HFFc6 (cell line): ENCODE results near the gene LYZL6. TPM values are rescaled to one million over a fixed set of nuclear protein-coding genes. Genes with fewer than 3 reads are reported as not detected.
"Not testable (repeated sequence)": the region's sequence is repeated elsewhere in the genome, so short reads cannot be mapped to it uniquely, and the experiment has no call there.

Experiments
- DNase-seq: peaks from one replicate; pipeline ENCODE4 v3.0.0-alpha.2; 2018
- H3K27ac Mint-ChIP-seq: 2 replicates; pipeline ENCODE4 v1.8.0; 2020; ENCODE audit warnings: mild to moderate bottlenecking, mixed read lengths
- H3K27me3 Mint-ChIP-seq: 2 replicates; pipeline ENCODE4 v1.8.0; 2021; ENCODE audit warnings: mild to moderate bottlenecking, moderate library complexity, mixed read lengths; ENCODE audit not compliant: insufficient read depth
- H3K36me3 Mint-ChIP-seq: 2 replicates; pipeline ENCODE4 v1.8.0; 2021; ENCODE audit warnings: low read depth, mixed read lengths
- H3K4me1 Mint-ChIP-seq: 2 replicates; pipeline ENCODE4 v1.8.0; 2020; ENCODE audit warnings: low read depth, mixed read lengths
- H3K4me3 Mint-ChIP-seq: 2 replicates; pipeline ENCODE4 v1.8.0; 2020; ENCODE audit warnings: mild to moderate bottlenecking, moderate library complexity, mixed read lengths
- H3K9me3 Mint-ChIP-seq: 2 replicates; pipeline ENCODE4 v1.8.0; 2020; ENCODE audit warnings: mild to moderate bottlenecking, mixed read lengths
- CTCF ChIP-seq: fragments of 200-600 bp; sonication (generic); IDR thresholded peaks from 2 replicates; pipeline ENCODE4 v1.5.0; 2021; ENCODE audit warnings: antibody characterized with exemption, mild to moderate bottlenecking
- total RNA-seq, 6 experiments: library from RNA; stranded (reverse); fragmentation: NEBNext Ultra II Directional; extraction: Animal tissue kit (Norgen Biotek cat#: 25700); gene quantifications; 2 replicates in 1 of 6; 3 replicates in 5 of 6; pipeline ENCODE4 v1.2.3, GENCODE V29; 2021

LYZL6 gene
- total RNA-seq, 6 experiments from 2014 or later = not detected

DNA sequence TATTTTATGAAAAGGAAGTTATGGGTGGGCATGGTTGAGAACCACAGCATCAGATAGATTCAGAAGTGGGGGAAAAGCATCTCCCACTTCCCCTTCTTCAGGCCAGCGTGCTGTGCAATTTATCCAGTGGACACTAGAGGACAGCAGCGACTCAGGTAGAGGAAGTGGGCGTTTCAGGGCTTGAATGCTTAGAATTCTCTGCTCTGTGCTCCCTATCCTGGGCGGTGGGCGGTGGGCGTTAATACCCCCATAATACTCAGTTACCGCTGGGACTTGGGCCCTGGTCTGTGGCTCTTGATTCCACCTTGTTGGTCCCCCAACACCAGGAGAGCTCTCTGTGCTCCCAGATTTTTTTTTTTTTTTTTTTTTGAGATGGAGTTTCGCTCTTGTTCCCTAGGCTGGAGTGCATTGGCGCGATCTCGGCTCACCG, 3.7 kb upstream of the LYZL6 start:
- peaks cover 4% of the 10 kb centered on the region; the same call in 1 of the 2 replicates for H3K4me1 Mint-ChIP-seq
- peak; percentile 73 for TF ChIP-seq CTCF
- H3K4me3 Mint-ChIP-seq = peak overlapping the region; percentile 67
- no peaks in the 10 kb centered on the region for H3K9me3 Mint-ChIP-seq
- H3K27me3 Mint-ChIP-seq = peaks cover 12% of the 10 kb centered on the region
- H3K36me3 Mint-ChIP-seq = no peaks in the 10 kb centered on the region
- DNase-seq = peak; percentile 21
- no peak overlapping the region for H3K27ac Mint-ChIP-seq

- TF ChIP-seq CTCF = no peak
- Mint-ChIP-seq H3K4me3 (no peak overlapping the region), H3K27ac (no peak overlapping the region), H3K36me3 (no peaks in the 10 kb centered on the region), H3K9me3 (no peaks in the 10 kb centered on the region), H3K27me3 (peaks cover 12% of the 10 kb centered on the region), H3K4me1 (peaks cover 4% of the 10 kb centered on the region; the same call in 1 of the 2 replicates)
- no peak for DNase-seq
These were observed 638 bp upstream of the LYZL6 start for GRCh38 chr17:35944151-35944550.

GRCh38 chr17:35942588-35943186, 826 bp downstream of the LYZL6 start:
- no peak for TF ChIP-seq CTCF
- DNase-seq = no peak
- H3K9me3 Mint-ChIP-seq = no peaks in the 10 kb centered on the region
- H3K27ac Mint-ChIP-seq = no peak overlapping the region
- no peak overlapping the region for H3K4me3 Mint-ChIP-seq
- peaks cover 12% of the 10 kb centered on the region for H3K27me3 Mint-ChIP-seq
- peaks cover 4% of the 10 kb centered on the region; the same call in 1 of the 2 replicates for H3K4me1 Mint-ChIP-seq
- no peaks in the 10 kb centered on the region for H3K36me3 Mint-ChIP-seq

DNA sequence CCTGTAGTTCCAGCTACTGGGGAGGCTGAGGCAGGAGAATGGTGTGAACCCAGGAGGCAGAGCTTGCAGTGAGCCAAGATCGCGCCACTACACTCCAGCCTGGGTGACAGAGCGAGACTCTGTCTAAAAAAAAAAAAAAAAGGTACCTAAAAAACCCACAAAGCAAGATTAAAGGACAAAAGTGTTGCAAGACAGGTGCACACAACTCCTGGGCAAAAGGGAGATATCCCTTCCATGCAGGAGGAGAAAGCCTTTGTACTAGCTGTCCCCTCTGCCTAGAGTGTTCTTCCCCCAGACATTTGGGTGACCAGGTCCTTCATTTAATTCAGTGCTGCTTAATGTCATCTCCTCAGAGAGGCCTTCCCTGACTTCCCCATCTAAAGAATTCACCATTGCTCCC, 5.0 kb downstream of the LYZL6 start:
- not testable (repeated sequence) for H3K4me3 Mint-ChIP-seq, H3K36me3 Mint-ChIP-seq, DNase-seq, H3K4me1 Mint-ChIP-seq, H3K9me3 Mint-ChIP-seq, H3K27me3 Mint-ChIP-seq, H3K27ac Mint-ChIP-seq

DNA sequence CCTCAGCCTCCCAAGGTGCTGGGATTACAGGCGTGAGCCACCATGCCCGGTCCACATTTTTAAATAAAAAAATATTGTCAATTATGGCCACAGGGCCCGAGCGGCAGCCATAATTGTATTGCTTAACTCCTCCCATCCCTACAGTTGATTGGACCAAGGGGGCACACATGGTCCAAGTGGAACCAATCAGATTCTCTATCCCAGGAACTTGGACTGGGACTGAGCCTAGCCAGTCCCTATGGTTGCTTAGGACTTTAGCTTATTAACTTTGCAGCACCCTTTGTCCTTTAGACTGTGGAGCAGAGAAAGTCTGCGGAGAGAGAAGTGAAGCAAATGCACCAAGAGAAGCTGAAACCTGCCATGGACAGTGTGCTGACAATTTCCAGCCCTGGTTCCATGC, 7.5 kb downstream of the LYZL6 start:
- Mint-ChIP-seq H3K4me1 (peaks cover 11% of the 10 kb centered on the region), H3K36me3 (no peaks in the 10 kb centered on the region), H3K27me3 (no peaks in the 10 kb centered on the region; the same call in 1 of the 2 replicates), H3K27ac (no peak overlapping the region), H3K9me3 (no peaks in the 10 kb centered on the region), H3K4me3 (no peak overlapping the region)
- no peak for DNase-seq
- no peak for TF ChIP-seq CTCF

- no peaks in the 10 kb centered on the region for H3K36me3 Mint-ChIP-seq
- no peak overlapping the region for H3K27ac Mint-ChIP-seq
- H3K27me3 Mint-ChIP-seq = peaks cover 6% of the 10 kb centered on the region
- no peak for DNase-seq
- no peak for TF ChIP-seq CTCF
- no peaks in the 10 kb centered on the region for H3K9me3 Mint-ChIP-seq
- peaks cover 18% of the 10 kb centered on the region for H3K4me1 Mint-ChIP-seq
- H3K4me3 Mint-ChIP-seq = no peak overlapping the region
These were observed 8.8 kb downstream of the LYZL6 start for GRCh38 chr17:35934760-35935159.
